Left ventricle myocardium inferior (tissue), 1 donor: Measurements from ENCODE around the gene CDH22. TPM values are rescaled to one million over a fixed set of nuclear protein-coding genes. Genes with fewer than 3 reads are reported as not detected.

Experiments
- DNase-seq: peaks from one replicate; pipeline ENCODE4 v3.0.0-alpha.2; 2020
- H3K27ac ChIP-seq: fragments of 200-600 bp; replicated peaks from 2 replicates; pipeline ENCODE4 v1.8.0; 2021
- H3K27me3 ChIP-seq: fragments of 200-600 bp; 2 replicates; pipeline ENCODE4 v1.8.0; 2021; ENCODE audit warnings: low read depth
- H3K36me3 ChIP-seq: fragments of 200-600 bp; 2 replicates; pipeline ENCODE4 v1.8.0; 2021
- H3K4me1 ChIP-seq: fragments of 200-600 bp; 2 replicates; pipeline ENCODE4 v1.8.0; 2021
- H3K4me3 ChIP-seq: fragments of 200-600 bp; 2 replicates; pipeline ENCODE4 v1.8.0; 2021; ENCODE audit warnings: mild to moderate bottlenecking, moderate library complexity
- H3K9me3 ChIP-seq: fragments of 200-600 bp; replicated peaks from 2 replicates; pipeline ENCODE4 v1.8.0; 2021
- intact Hi-C: fragments of 100-400 bp; cut with micrococcal nuclease; formaldehyde crosslinking; loops from one replicate; pipeline ENCODE4 v1.11.0; 2022
- total RNA-seq: library from RNA; stranded (reverse); fragmentation: NEBNext Ultra II Directional; extraction: Animal tissue kit (Norgen Biotek cat#: 25700); gene quantifications from one replicate; pipeline ENCODE4 v1.2.1, GENCODE V29; 2021
- TF ChIP-seq, protein P1 (sequence below): fragments of 200-600 bp; IDR thresholded peaks from 2 replicates; pipeline ENCODE4 v1.8.0; 2021; ENCODE audit warnings: antibody characterized with exemption, mild to moderate bottlenecking, borderline replicate concordance
- donor health status: DM: no; HTN: yes; CAD: no; lungs with severe emphysema.

The CDH22 gene
- total RNA-seq, 1 donor from 2014 or later: 2.3 TPM

GRCh38 chr20:46215913-46216707 is 92.2 kb downstream of the CDH22 start:
- no peak for DNase-seq
- peak overlapping the region; percentile 64 for H3K27ac ChIP-seq
- H3K36me3 ChIP-seq: no peaks in the 10 kb centered on the region
- intact Hi-C loops: no loop called here
- H3K9me3 ChIP-seq: no peaks in the 10 kb centered on the region
- TF ChIP-seq, protein P1, sequence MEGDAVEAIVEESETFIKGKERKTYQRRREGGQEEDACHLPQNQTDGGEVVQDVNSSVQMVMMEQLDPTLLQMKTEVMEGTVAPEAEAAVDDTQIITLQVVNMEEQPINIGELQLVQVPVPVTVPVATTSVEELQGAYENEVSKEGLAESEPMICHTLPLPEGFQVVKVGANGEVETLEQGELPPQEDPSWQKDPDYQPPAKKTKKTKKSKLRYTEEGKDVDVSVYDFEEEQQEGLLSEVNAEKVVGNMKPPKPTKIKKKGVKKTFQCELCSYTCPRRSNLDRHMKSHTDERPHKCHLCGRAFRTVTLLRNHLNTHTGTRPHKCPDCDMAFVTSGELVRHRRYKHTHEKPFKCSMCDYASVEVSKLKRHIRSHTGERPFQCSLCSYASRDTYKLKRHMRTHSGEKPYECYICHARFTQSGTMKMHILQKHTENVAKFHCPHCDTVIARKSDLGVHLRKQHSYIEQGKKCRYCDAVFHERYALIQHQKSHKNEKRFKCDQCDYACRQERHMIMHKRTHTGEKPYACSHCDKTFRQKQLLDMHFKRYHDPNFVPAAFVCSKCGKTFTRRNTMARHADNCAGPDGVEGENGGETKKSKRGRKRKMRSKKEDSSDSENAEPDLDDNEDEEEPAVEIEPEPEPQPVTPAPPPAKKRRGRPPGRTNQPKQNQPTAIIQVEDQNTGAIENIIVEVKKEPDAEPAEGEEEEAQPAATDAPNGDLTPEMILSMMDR: no peak
- H3K27me3 ChIP-seq: peaks cover 17% of the 10 kb centered on the region
- no peak overlapping the region for H3K4me3 ChIP-seq
- peaks cover 27% of the 10 kb centered on the region for H3K4me1 ChIP-seq

DNA sequence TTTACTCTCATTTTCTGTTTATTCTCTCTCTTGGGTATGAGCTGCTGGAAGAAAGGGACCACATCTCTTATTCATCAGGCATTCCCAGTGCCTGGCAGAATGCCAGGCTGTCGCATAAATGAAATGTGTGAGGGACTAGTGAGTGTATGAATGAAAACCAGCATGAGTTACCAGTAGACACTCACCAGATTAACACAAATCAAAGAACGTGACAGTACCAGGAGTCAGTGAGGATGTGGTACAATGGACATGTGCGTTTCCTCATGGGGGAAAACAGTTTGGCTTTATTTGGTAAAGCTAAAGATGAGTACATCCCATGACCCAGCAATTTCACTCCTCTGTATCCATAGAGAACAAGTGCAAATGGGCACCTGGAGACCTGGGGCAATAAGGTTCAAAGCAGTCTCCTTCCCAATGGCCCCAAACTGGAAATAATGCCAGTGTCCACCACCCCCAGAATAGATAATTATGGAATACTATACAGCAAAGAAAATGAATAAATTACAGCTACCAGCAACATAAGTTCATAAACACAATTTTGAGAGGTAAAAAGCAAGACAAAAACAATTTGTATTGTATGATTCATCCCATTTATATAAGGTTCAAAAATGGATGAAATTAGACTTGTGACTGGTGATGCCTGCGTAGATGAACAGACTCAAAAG is 93.3 kb downstream of the CDH22 start:
- no peak overlapping the region for H3K4me3 ChIP-seq
- H3K4me1 ChIP-seq: peaks cover 23% of the 10 kb centered on the region
- no peaks in the 10 kb centered on the region for H3K36me3 ChIP-seq
- no peaks in the 10 kb centered on the region for H3K9me3 ChIP-seq
- H3K27ac ChIP-seq: no peak overlapping the region
- intact Hi-C loops: no loop called here
- DNase-seq: no peak
- peaks cover 28% of the 10 kb centered on the region for H3K27me3 ChIP-seq
- TF ChIP-seq, protein P1: no peak

DNA sequence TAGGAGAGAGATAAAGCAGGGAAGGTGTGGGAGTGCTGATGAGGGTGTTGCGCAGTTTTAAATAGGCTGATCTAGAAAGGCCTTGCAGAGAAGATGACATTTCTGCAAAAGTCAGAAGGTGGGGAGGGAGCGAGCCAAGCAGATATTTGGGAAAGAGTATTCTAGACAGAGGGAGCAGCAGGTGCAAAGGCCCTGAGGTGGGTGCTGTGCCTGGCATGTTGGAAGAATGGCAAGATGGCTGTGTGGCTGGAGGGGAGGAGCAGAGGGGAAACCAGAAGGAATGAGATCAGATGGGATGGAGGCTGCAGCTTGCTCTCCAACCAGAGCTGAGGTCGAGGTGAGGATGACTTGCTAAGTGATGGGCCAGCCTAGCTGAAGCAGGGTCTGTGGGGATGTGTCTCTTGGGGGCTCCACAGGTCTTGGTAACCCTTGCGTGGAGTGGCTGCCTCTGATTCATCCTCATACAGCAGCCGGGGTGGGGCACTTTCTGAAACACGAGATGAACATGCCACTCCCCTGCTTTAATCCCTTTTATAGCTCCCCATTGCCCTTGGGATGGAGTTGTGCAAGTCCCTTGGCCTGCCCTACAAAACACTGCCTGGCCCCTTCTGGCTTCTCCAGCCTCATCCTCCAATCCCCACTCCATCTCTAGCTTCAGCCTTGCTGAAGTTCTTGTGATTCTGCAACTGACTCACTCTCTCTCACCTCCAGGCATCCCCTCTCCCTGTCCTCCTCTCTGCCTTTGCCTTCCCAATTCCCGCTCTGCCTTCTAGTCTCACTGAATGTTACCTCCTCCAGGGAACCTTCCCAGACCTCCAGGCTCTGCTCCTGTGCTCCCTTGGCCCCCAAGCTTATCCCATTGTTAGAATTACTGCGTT is 94.1 kb downstream of the CDH22 start:
- H3K27me3 ChIP-seq: peaks cover 36% of the 10 kb centered on the region
- no peak for DNase-seq

DNA sequence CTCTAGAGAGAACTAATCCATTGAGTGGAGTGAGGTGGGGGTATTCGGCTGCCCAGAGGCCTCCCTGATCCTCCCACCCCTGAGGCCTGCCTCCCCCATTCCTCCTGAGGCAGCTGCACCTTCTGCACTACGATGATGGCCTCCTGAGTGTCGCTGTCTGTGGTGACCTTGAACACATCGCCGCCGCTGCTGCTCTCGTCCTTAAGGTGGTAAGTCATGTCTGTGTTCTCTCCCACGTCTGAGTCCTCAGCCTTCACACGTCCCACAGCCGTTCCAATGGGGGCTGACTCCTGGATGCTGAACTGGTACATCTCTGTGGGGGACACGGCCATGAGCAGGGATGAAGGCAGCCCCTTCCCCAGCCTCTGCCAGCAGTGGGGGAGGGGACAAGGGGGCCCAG is 95.4 kb downstream of the CDH22 start:
- peaks cover 44% of the 10 kb centered on the region for H3K27me3 ChIP-seq

More for the DNA sequence above, 94.1 kb downstream of the CDH22 start:
- H3K27ac ChIP-seq: no peak overlapping the region
- intact Hi-C loops: no loop called here
- peaks cover 24% of the 10 kb centered on the region for H3K4me1 ChIP-seq
- no peak overlapping the region for H3K4me3 ChIP-seq
- H3K9me3 ChIP-seq: no peaks in the 10 kb centered on the region
- TF ChIP-seq, protein P1: no peak
- no peaks in the 10 kb centered on the region for H3K36me3 ChIP-seq

DNA sequence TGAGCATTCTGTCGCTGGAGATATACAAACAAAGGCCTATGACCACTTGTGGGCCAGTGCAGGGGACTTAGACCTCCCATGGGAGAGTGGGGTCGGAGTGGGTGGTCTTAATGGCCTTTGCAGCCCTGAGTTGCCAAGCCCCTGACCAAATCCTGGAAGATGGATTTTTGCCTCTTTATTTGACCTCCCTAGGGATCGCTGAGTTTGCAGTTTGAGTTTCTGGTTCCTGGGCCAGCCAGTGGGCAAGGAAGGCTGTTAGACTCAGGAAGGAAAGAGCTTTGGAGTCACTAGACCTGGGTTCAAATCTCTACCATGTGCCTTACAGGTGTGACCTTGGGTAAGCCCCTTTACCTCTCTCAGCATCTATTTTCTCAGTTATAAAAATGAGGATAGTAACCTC is 96.0 kb downstream of the CDH22 start:
- Histone ChIP-seq H3K27me3 (peaks cover 44% of the 10 kb centered on the region), H3K4me3 (no peak overlapping the region), H3K4me1 (peaks cover 32% of the 10 kb centered on the region), H3K9me3 (no peaks in the 10 kb centered on the region), H3K27ac (no peak overlapping the region), H3K36me3 (no peaks in the 10 kb centered on the region)
- TF ChIP-seq, protein P1: no peak
- intact Hi-C loops: no loop called here
- DNase-seq: no peak

More for the DNA sequence above, 95.4 kb downstream of the CDH22 start:
- peaks cover 26% of the 10 kb centered on the region for H3K4me1 ChIP-seq
- TF ChIP-seq, protein P1: no peak
- intact Hi-C loops: no loop called here
- no peak overlapping the region for H3K27ac ChIP-seq
- no peak overlapping the region for H3K4me3 ChIP-seq
- no peaks in the 10 kb centered on the region for H3K9me3 ChIP-seq
- DNase-seq: no peak
- H3K36me3 ChIP-seq: no peaks in the 10 kb centered on the region
